HepG2 (cell line): ENCODE results near the gene BHLHA9. TPM values are rescaled to one million over a fixed set of nuclear protein-coding genes. Genes with fewer than 3 reads are reported as not detected.

ENCODE experiments used
- ATAC-seq: fragments of 200-7000 bp; cut with Tn5 transposase; 3 replicates; pipeline ENCODE4 v1.9.1; 2020; ENCODE audit warnings: mild to moderate bottlenecking, moderate library complexity
- BruUV-seq: library from RNA; stranded (reverse); fragments of 400-500 nt; replicated peaks from 2 replicates; lab custom pipeline; 2021; lab: Mats Ljungman, UMichigan
- CTCF ChIA-PET: fragments of 300-600 bp; formaldehyde crosslinking; extraction: SDS; loops from one replicate; lab custom pipeline; 2021; ENCODE audit warnings: low total read pairs, inconsistent platforms, low intra/inter-chr PET ratio; lab: Yijun Ruan, JAX
- POLR2A ChIA-PET: fragments of 350-600 bp; sonication (Branson Sonifier 250); formaldehyde crosslinking; loops from one replicate; lab custom pipeline; 2020; ENCODE audit warnings: antibody characterized with exemption, inconsistent platforms; lab: Yijun Ruan, JAX
- DNase-seq: peaks from one replicate; pipeline ENCODE4 v3.0.0-alpha.2; 2015; ENCODE audit warnings: low spot score
- FAIRE-seq: peaks from 3 replicates; lab custom pipeline; 2011; peaks lifted over from hg19 to GRCh38; lab: Jason Lieb, UNC
- H2AFZ ChIP-seq: one replicate; pipeline ENCODE4 v1.6.1; 2011; ENCODE audit warnings: low read length, inconsistent platforms
- H3K27ac ChIP-seq: fragments of 300-600 bp; 3 replicates; pipeline ENCODE4 v1.8.0; 2011; ENCODE audit warnings: mixed run types, mild to moderate bottlenecking, mixed read lengths, low read length, inconsistent platforms; ENCODE audit not compliant: insufficient read depth; ENCODE audit errors: extremely low read length
- H3K27me3 ChIP-seq, 2 experiments: fragments of 200-600 bp in 1 of 2; 2 replicates in 1 of 2; 3 replicates in 1 of 2; pipeline versions ENCODE4 v1.6.0 to v1.8.0; 2011; ENCODE audit warnings: low read length in 2 of 2, mild to moderate bottlenecking in 2 of 2, moderate library complexity in 2 of 2, inconsistent platforms in 1 of 2; ENCODE audit not compliant: insufficient read depth in 2 of 2, control insufficient read depth in 1 of 2
- H3K36me3 ChIP-seq, 2 experiments: fragments of 200-600 bp in 1 of 2; replicated peaks in 1 of 2; 2 replicates in 1 of 2; 3 replicates in 1 of 2; pipeline versions ENCODE4 v1.5.1 to v1.8.0; 2011; ENCODE audit warnings: low read length in 2 of 2, inconsistent platforms in 1 of 2; ENCODE audit not compliant: insufficient read depth in 2 of 2, control insufficient read depth in 1 of 2
- H3K4me1 ChIP-seq: 2 replicates; pipeline ENCODE4 v1.5.1; 2012; ENCODE audit warnings: low read length, inconsistent platforms; ENCODE audit not compliant: insufficient read depth
- H3K4me2 ChIP-seq: 2 replicates; pipeline ENCODE4 v1.6.0; 2011; ENCODE audit warnings: low read depth, low read length, inconsistent platforms
- H3K4me3 ChIP-seq, 3 experiments: fragments of 200-600 bp in 1 of 3; sonication (generic), shearing (Covaris generic) in 1 of 3; replicated peaks in 1 of 3; 2 replicates each; pipeline ENCODE4 v1.5.1; 2011 to 2016; ENCODE audit warnings: low read length in 3 of 3, inconsistent platforms in 2 of 3, low read depth in 2 of 3, mild to moderate bottlenecking in 2 of 3, control low read depth in 1 of 3, mixed read lengths in 1 of 3; ENCODE audit not compliant: insufficient read depth in 1 of 3
- H3K79me2 ChIP-seq: one replicate; pipeline ENCODE4 v1.6.1; 2011; ENCODE audit warnings: low read length, inconsistent platforms; ENCODE audit not compliant: insufficient read depth
- H3K9ac ChIP-seq: 2 replicates; pipeline ENCODE4 v1.6.0; 2011; ENCODE audit warnings: mild to moderate bottlenecking, low read depth, low read length, inconsistent platforms; ENCODE audit not compliant: insufficient read depth
- H3K9me3 ChIP-seq: 2 replicates; pipeline ENCODE4 v1.5.1; 2012; ENCODE audit warnings: mild to moderate bottlenecking, low read length
- H4K20me1 ChIP-seq: 2 replicates; pipeline ENCODE4 v1.6.0; 2011; ENCODE audit warnings: inconsistent platforms, mild to moderate bottlenecking, low read length, moderate library complexity; ENCODE audit not compliant: insufficient read depth
- EED ChIP-seq: sonication (generic); formaldehyde crosslinking; IDR thresholded peaks from 2 replicates; pipeline ENCODE4 v1.5.0; 2020; ENCODE audit warnings: mild to moderate bottlenecking, missing genetic modification reagents
- HIVEP1 ChIP-seq: sonication (generic); formaldehyde crosslinking; IDR thresholded peaks from 2 replicates; pipeline ENCODE4 v1.4.0; 2020; ENCODE audit warnings: mild to moderate bottlenecking, missing genetic modification reagents
- KDM4B ChIP-seq: sonication (generic); formaldehyde crosslinking; IDR thresholded peaks from 2 replicates; pipeline ENCODE4 v1.4.0; 2020; ENCODE audit warnings: missing genetic modification reagents
- PHF8 ChIP-seq: sonication (generic); formaldehyde crosslinking; IDR thresholded peaks from 2 replicates; pipeline ENCODE4 v1.5.0; 2020; ENCODE audit warnings: missing genetic modification reagents
- TSC22D2 ChIP-seq: sonication (generic); formaldehyde crosslinking; IDR thresholded peaks from 2 replicates; pipeline ENCODE4 v1.5.1; 2020; ENCODE audit warnings: missing genetic modification reagents, mild to moderate bottlenecking, borderline replicate concordance
- ZNF124 ChIP-seq: sonication (generic); formaldehyde crosslinking; IDR thresholded peaks from 2 replicates; pipeline ENCODE4 v1.4.0; 2020; ENCODE audit warnings: missing genetic modification reagents
- ZNF207 ChIP-seq: fragments of 450-650 bp; IDR thresholded peaks from 2 replicates; pipeline ENCODE4 v1.6.1; 2016; ENCODE audit warnings: antibody characterized with exemption, borderline replicate concordance
- ZNF354B ChIP-seq: sonication (generic); formaldehyde crosslinking; IDR thresholded peaks from 2 replicates; pipeline ENCODE4 v1.8.0; 2022; ENCODE audit warnings: mild to moderate bottlenecking, missing genetic modification reagents
- ZNF792 ChIP-seq: IDR thresholded peaks from 2 replicates; pipeline ENCODE4 v1.6.1; 2016
- ZNF878 ChIP-seq: sonication (generic); formaldehyde crosslinking; IDR thresholded peaks from 2 replicates; pipeline ENCODE4 v1.8.1; 2023; ENCODE audit warnings: mild to moderate bottlenecking, missing genetic modification reagents, moderate library complexity
- WGBS: methylation state at CpG from one replicate; pipeline ENCODE4 v1.1.6; 2017; ENCODE audit warnings: low lambda C conversion rate; 5-methylcytosine and 5-hydroxymethylcytosine counted together
- in situ Hi-C: cut with HindIII; loops from 2 replicates; pipeline ENCODE4 v1.10.0; 2017; ENCODE audit warnings: low pct_unique_long_range_greater_than_20kb; ENCODE audit not compliant: extremely low pct_ligation_motif_present
- intact Hi-C: fragments of 100-400 bp; cut with micrococcal nuclease; formaldehyde crosslinking; loops from one replicate; pipeline ENCODE4 v1.10.0; 2022; ENCODE audit not compliant: unreplicated experiment
- polyA plus RNA-seq, 8 experiments: library from polyadenylated mRNA; depleted of rRNA in 3 of 8; stranded (reverse) in 7 of 8; unstranded in 1 of 8; fragments of >200 nt; fragmentation: Illumina TruSeq in 4 of 8; extraction: Trizol in 4 of 8; gene quantifications; 2 replicates each; pipeline versions ENCODE4 v1.2.1 to v1.2.3, GENCODE V29; 2011 to 2016; ENCODE audit warnings: low read depth in 4 of 8, missing spikeins in 1 of 8, mixed read lengths in 1 of 8; ENCODE audit not compliant: insufficient read depth in 1 of 8
- total RNA-seq, 5 experiments: library from RNA; depleted of rRNA; stranded (reverse); fragments of >200 nt; fragmentation: Illumina TruSeq; extraction: Trizol; gene quantifications; 2 replicates each; pipeline ENCODE4 v1.2.3, GENCODE V29; 2016; ENCODE audit warnings: low read depth in 1 of 5
- TF ChIP-seq, protein P1 (sequence below): sonication (generic); formaldehyde crosslinking; IDR thresholded peaks from 2 replicates; pipeline ENCODE4 v1.4.0; 2020; ENCODE audit warnings: mild to moderate bottlenecking, missing genetic modification reagents
- TF ChIP-seq, protein P2 (sequence below): sonication (generic); formaldehyde crosslinking; IDR thresholded peaks from 2 replicates; pipeline ENCODE4 v1.4.0; 2020; ENCODE audit warnings: mild to moderate bottlenecking, missing genetic modification reagents
- TF ChIP-seq, protein P3 (sequence below): sonication (generic); formaldehyde crosslinking; IDR thresholded peaks from 2 replicates; pipeline ENCODE4 v1.8.0; 2023; ENCODE audit warnings: mild to moderate bottlenecking, missing genetic modification reagents

Gene BHLHA9
- total and polyA plus RNA-seq, 2 of the 13 experiments (the other 11 are each of a cell fraction or from before 2014, with no cell fraction given), result not detected

DNA sequence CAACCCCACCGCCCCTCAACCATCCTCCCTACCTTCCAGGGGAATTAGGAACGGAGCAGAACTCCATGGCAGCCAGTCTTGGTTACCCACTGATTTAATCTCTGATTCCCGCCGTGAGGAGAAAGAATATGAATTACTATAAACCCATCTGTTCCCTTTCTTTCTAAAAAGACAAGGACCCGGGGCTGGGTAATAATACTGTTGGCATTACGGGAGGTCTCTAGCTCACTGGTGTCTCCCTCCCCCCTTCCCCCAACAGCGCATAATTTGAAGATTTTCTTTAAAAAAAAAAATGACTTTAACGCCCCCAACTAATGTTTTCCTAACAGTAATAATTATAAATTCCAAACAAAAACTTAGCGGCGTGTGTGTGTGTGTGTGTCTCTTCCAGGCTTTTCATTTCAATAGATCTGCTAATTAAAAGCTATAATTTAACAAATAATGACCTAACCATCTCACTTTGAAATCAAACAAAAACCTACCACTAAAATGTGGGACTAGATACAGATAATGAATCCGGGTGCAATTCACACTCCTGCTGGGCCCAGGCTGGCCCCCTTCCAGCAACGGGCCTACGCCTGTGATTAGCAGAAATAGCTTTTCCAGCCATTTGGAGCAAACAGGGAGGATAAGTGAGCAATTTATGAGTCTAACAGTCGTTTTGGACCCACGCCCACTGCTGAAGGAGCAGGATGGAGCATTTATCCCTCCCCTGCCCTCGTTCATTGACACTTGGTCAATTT, 18.2 kb upstream of the BHLHA9 start (continued):
- TF ChIP-seq, protein P1, sequence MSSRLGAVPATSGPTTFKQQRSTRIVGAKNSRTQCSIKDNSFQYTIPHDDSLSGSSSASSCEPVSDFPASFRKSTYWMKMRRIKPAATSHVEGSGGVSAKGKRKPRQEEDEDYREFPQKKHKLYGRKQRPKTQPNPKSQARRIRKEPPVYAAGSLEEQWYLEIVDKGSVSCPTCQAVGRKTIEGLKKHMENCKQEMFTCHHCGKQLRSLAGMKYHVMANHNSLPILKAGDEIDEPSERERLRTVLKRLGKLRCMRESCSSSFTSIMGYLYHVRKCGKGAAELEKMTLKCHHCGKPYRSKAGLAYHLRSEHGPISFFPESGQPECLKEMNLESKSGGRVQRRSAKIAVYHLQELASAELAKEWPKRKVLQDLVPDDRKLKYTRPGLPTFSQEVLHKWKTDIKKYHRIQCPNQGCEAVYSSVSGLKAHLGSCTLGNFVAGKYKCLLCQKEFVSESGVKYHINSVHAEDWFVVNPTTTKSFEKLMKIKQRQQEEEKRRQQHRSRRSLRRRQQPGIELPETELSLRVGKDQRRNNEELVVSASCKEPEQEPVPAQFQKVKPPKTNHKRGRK, result no peak
- TF ChIP-seq HIVEP1 (CRISPR knock-in tag), result no peak

GRCh38 chr17:1255041-1255440, 15.2 kb upstream of the BHLHA9 start:
- no peak overlapping the region for H3K4me2 ChIP-seq
- FAIRE-seq, result no peak
- in situ Hi-C loops, result no loop called here

More at GRCh38 chr17:1255041-1255440, 15.2 kb upstream of the BHLHA9 start:
- ATAC-seq (no peak), DNase-seq (no peak)
- H4K20me1 ChIP-seq, result no peaks in the 10 kb centered on the region
- no peak overlapping the region for H3K4me3 ChIP-seq
- no peaks in the 10 kb centered on the region for H3K36me3 ChIP-seq
- no peaks in the 10 kb centered on the region for H3K9me3 ChIP-seq
- H3K79me2 ChIP-seq, result no peaks in the 10 kb centered on the region
- CTCF ChIA-PET, result no interaction called here
- H3K27ac ChIP-seq, result no peak overlapping the region
- H3K27me3 ChIP-seq, result peaks cover 0 to 30% of the 10 kb centered on the region in 2 experiments; a peak in 4 of 5 replicates
- H3K9ac ChIP-seq, result no peak overlapping the region
- intact Hi-C loops, result no loop called here
- H2AFZ ChIP-seq, result no peak overlapping the region
- WGBS, result 3% methylated on average over 6 of the region's 6 CpGs
- H3K4me1 ChIP-seq, result peaks cover 5% of the 10 kb centered on the region; the same call in 1 of the 2 replicates
- POLR2A ChIA-PET, result no interaction called here
- no peak for TF ChIP-seq KDM4B (CRISPR knock-in tag)
- TF ChIP-seq EED (CRISPR knock-in tag), result no peak
- TF ChIP-seq, protein P2, sequence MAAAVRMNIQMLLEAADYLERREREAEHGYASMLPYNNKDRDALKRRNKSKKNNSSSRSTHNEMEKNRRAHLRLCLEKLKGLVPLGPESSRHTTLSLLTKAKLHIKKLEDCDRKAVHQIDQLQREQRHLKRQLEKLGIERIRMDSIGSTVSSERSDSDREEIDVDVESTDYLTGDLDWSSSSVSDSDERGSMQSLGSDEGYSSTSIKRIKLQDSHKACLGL, result no peak
- no peak for TF ChIP-seq ZNF354B
- TF ChIP-seq ZNF878 (CRISPR knock-in tag), result no peak
- TF ChIP-seq, protein P3, sequence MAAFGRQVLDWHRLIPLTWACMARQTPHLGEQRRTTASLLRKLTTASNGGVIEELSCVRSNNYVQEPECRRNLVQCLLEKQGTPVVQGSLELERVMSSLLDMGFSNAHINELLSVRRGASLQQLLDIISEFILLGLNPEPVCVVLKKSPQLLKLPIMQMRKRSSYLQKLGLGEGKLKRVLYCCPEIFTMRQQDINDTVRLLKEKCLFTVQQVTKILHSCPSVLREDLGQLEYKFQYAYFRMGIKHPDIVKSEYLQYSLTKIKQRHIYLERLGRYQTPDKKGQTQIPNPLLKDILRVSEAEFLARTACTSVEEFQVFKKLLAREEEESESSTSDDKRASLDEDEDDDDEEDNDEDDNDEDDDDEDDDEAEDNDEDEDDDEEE (CRISPR knock-in tag), result no peak
- TF ChIP-seq TSC22D2 (CRISPR knock-in tag), result no peak
- no peak for TF ChIP-seq ZNF792 (CRISPR knock-in tag)
- no peak for TF ChIP-seq ZNF207
- TF ChIP-seq PHF8 (CRISPR knock-in tag), result no peak
- TF ChIP-seq ZNF124, result no peak
- no TSS peak for BruUV-seq
